Measurements from ENCODE around the gene TMCC3. TPM values are rescaled to one million over a fixed set of nuclear protein-coding genes. Genes with fewer than 3 reads are reported as not detected.
"Not testable (repeated sequence)": the region's sequence is repeated elsewhere in the genome, so short reads cannot be mapped to it uniquely, and the experiment has no call there.

TMCC3 gene
- total RNA-seq, 2 experiments from 2014 or later, result 0.08 to 0.10 TPM

DNA sequence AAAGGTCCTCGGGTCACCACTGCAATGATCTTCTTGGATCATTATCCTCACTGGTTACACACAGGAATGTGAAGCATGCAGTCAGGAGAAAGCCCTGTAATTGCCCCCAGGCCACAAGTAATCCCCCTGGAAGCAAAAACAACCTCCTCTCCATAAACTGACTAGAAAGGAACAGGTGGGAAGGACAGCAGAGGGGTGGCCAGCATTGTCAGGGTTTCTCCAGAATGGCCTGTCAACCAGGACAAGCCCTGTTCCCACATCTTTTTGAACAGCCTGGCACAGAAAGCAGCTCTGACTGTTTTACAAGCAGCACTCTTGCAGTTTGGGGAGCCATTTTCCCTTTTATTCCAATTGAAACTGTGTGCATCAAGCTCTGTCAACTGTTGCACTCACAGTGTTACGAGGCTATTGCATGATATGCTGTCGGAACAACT, 36.1 kb downstream of the TMCC3 start:
- CTCF ChIA-PET, result no interaction called here
- POLR2A ChIA-PET, result interaction anchor here (0.6 kb wide), 1 partner anchor 425 kb away, joined by 6 read pairs; no protein-coding TSS in a partner anchor

DNA sequence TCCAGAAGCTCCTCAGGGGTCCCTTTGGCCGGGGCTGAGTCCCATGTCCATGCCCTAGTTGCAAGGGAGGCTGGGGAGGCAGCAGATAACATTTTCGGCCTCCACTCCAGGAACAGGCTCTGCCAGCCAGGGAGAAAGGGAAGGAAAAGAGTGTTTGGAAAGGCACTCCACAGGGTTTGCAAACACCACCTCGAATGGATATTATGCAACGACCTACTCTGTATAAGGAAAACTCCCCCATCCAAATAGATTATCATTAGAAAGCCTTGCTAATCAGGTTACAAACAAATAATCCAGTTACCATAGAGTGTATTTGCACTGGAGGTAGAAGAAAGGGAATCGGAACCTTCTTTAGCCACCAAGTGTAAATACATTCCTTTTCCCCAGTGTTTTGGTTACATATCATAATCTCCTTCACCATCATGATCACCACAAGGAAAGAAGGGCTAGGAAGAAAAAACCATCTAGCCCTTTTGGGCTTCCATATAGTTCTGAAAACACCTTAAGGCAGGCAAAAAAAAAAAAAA, 40.4 kb downstream of the TMCC3 start:
- ChIA-PET CTCF (no interaction called here), POLR2A (no interaction called here)

DNA sequence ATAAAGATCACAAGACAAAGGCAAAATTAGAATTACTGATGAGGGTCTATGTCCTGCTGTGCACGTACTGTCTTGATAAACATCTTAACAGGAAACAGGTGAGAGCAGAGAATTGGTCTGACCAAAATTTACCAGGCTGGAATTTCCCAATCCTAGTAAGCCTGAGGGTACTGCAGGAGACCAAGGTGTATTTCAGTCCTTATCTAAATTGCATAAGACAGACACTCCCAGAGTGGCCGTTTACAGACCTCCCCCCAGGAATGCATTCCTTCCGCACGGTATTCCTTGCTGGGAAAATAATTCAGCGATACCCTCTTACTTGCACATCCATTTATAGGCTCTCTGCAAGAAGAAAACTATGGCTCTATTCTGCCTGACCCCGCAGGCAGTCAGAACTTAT, 43.5 kb downstream of the TMCC3 start:
- POLR2A ChIA-PET, result not testable (repeated sequence)

DNA sequence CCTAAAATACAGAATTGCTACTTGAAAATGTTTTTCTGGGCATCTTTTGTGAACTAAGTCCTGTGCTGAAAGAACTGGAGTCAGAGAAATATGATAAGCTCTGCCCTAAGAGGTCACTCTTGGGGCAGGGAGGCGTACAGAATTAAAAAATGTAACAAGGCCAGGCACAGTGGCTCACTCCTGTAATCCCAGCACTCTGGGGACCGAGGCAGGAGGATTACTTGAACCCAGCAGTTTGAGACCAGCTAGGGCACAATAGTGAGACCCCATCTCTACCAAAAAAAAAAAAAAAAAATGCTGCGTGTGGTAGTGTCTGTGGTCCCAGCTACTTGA, 46.0 kb downstream of the TMCC3 start:
- ChIA-PET POLR2A (no interaction called here), CTCF (interaction anchor here (0.7 kb wide), 1 partner anchor 247 kb away, joined by 3 read pairs; no protein-coding TSS in a partner anchor)

More for the DNA sequence above, 43.5 kb downstream of the TMCC3 start:
- CTCF ChIA-PET, result not testable (repeated sequence)

DNA sequence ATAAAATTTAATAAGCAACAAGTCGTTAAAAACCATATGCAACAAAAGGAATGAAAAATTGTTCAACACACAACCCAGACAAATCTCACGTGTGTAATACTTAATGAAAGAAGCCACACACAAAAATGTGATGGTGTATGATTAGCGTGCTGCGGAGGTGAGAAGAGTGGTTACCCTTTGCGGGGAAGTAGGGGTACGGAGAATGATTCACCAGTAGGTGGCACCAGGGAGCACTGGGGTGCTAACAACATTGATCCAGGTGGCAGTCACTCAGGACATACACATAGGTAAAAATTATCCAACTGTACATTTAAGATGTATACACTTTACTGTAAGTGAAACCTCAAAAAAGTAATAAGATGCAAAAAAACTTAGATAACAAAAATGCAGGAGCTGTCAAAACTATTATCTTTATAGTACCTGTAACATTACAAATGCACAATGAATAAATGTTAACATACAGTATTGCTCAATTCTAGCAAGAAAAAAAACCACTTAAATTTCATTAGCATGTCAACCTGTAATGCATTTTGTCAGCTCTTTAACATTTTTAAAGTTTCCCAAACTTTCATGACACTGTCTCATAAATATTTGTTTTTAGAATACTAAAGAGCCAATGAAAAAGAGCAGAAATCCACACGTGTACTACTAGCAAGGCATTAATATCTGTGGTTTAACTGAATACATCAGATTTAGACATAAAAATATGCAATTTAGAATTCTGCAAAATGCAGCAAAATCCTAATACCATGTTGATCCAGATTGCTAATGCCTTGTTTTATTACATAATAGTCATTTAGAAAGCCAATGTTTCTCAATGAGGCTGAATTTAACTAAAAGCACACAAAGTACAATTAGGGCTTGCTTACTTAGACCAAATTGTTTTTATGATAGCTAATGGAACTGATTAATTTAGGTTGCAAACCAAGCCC, 46.7 kb downstream of the TMCC3 start:
- CTCF ChIA-PET, result interaction anchor here (0.7 kb wide), 2 partner anchors 247 to 1095 kb away, joined by 3 read pairs; no protein-coding TSS in a partner anchor

DNA sequence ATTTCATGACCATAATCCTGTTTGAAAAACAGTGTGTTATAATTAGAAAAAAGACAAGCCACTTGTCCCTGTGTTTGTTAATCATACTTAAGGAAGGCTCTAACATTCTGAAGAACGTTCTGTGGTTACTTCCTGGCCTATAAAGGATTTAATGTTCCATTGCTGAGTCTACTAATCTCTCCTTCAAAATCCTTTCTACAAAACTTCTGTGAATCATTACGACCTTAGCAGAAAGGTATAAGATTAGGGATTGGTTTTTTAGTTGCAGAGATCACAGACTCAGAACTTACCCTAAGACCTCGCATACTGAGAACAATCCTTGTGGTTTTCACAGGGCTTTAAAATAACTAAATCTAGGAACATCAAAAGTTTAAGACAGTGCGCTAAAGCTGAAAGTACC, 48.3 kb downstream of the TMCC3 start:
- POLR2A ChIA-PET, result no interaction called here
- CTCF ChIA-PET, result no interaction called here

More for the DNA sequence above, 46.7 kb downstream of the TMCC3 start:
- POLR2A ChIA-PET, result no interaction called here

DNA sequence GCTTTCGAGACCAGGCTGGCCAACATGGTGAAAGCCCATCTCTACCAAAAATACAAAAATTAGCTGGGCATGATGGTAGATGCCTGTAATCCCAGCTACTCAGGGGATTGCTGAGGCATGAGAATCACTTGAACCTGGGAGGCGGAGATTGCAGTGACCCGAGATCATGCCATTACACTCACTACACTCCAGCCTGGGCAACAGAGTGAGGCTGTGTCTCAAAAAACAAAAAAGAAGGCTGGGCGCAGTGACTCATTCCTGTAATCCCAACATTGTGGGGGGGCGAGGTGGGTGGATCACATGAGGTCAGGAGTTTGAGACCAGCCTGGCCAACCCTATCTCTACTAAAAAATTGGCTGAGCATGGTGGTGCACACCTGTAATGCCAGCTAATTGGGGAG, 49.0 kb downstream of the TMCC3 start:
- CTCF ChIA-PET, result interaction anchor here (0.6 kb wide), 1 partner anchor 119 kb away, joined by 3 read pairs; no protein-coding TSS in a partner anchor
- POLR2A ChIA-PET, result not testable (repeated sequence)

DNA sequence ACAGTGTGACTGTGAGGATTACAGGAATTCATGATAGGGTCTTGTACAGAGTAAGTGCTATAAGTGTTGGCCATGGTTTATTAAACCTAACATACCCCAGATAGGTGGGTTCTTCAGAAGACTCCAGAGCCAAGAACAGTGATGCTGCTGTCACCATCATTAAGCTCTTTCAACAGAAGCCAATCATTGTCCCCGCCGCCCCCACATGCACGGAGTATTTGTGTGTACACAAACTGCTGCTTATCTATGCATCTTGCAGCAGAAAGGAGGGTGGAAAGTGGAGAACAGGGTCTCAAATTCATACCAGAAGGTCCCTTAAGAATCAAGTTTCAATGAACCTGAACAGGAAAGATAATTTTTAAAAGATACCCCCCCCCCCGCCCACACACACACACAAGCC, 51.2 kb downstream of the TMCC3 start:
- CTCF ChIA-PET, result no interaction called here
- POLR2A ChIA-PET, result no interaction called here

DNA sequence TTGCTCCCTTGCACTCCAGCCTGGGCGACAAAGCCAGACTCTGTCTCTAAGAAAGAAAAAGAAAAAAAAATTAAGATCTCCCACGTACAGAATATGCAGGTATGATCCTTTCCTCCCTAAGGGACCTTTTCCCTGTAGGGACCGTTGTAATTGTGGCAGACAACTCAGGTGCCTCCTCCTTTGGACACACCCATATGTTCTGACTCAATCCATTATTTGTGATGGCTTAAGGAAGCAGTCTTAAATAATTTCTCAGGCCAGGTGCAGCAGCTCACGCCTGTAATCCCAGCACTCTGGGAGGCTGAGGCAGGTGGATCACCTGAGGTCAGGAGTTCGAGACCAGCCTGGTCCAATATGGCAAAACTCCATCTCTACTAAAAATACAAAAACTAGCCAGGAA, 53.1 kb downstream of the TMCC3 start:
- ChIA-PET CTCF (no interaction called here), POLR2A (no interaction called here)

DNA sequence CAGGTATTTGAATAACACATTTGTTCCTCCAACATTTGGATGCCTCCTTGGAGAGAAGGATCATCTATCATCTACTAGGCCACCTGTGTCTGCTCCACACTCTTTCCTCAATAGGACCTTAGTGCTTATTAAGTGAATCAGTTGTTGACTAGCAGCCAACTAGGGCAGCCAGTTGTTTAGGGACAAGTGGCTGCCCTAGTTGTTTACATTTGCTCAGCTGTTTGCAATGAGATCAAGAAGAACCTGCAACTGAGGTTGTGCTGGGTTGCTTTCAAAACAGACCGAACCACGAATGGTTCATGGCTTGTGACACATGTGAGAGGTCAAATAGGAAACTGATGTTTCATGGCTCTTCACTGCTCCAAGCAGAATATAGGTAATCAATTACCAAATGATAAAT, 53.8 kb downstream of the TMCC3 start:
- CTCF ChIA-PET, result no interaction called here
- POLR2A ChIA-PET, result no interaction called here

DNA sequence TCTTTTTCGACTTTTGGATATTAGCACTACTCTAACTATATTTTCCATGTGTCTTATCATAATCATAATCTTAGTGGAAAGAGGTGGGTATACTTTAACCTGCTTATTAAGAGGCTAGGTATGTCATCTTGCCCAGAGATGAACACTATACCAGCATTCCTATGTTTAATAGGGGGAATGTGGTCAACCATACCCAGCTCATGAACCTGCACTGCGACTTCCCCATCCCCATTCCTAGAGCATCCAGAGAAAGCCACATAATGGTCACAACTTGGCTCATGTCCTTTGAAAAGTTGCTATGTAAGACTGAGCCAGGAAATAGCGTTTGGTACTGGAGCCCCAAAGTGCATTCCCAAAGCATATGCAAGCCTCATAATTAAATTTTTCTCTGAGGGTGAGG, 55.2 kb downstream of the TMCC3 start:
- CTCF ChIA-PET, result no interaction called here
- POLR2A ChIA-PET, result no interaction called here

DNA sequence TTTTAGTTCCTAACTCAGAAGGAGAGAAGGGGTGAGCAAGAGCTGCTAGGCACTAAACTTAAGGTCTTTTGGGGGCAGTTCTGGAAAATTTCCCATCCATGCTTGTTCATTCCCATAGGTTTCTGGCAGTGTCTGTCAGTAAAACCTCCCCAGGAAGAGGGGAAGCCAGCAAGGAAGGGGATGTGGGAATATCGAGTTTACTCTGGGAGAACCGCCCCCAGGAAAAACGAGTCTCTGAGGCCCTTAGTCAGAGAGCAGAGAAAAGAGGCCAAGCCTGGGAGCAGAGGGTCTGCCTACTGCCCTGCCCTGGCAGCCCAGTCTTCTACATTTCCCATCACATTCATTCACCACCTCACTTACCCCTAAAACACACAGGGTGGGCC, 55.9 kb downstream of the TMCC3 start:
- POLR2A ChIA-PET, result no interaction called here

DNA sequence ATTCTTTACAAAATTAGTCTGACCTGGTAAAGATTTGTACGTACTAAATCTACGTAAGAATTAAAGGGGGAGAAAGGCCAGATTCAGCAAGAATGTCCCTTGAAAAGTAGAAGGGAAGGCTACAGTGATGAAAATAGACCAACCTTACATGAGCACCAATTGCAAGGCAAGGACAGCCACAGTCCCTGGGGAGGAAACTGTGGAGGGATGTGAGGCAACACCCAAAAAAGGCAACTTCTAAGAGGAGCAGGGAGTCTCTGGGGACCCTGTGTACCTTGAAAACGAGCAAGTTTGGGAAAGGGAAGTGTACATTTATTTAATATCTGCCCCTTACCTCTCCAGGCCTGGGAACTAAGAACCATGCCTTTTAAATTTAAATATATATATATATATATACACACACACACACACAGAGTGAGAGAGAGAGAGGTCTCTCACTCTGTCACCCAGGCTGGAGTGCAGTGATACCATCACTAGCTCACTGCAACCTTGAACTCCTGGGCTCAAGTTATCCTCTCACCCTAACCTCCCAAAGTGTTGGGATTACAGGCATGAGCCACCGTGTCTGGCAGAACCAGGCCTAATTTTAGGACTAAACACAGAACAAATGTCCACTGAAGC, 56.4 kb downstream of the TMCC3 start:
- POLR2A ChIA-PET, result no interaction called here
- CTCF ChIA-PET, result no interaction called here

More for the DNA sequence above, 55.9 kb downstream of the TMCC3 start:
- CTCF ChIA-PET, result no interaction called here

DNA sequence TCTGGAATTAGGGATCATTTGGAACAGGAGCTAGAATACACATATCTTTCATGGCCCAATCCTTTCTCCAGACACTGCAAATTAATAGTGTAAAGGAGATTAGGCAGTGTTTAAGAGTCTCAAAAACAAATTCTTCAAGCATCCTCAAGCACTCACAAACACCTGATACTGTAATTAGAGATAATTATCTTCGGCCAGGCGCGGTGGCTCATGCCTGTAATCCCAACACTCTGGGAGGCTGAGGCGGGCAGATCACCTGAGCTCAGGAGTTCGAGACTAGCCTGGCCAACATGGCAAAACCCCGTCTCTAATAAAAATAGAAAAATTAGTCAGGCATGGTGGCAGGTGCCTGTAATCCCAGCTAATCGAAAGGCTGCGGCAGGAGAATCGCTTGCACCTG, 57.6 kb downstream of the TMCC3 start:
- POLR2A ChIA-PET, CTCF ChIA-PET: not testable (repeated sequence)

DNA sequence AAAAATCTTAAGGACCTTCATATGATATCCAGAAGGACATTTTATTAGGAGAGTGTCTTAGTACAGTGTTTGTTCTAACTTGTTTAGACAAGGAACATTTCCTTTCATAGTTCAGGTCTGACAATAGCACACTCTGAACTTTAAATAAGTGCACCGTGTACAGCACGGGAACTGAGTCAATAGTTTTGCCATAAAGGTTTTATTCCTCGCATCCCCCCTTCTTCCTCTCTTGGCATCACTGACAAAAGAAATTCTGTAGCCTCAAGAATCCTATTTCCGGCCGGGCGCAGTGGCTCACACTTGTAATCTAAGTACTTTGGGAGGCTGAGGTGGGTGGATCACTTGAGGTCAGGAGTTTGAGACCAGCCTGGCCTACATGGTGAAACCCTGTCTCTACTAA, 58.3 kb downstream of the TMCC3 start:
- ChIA-PET CTCF (no interaction called here), POLR2A (no interaction called here)

DNA sequence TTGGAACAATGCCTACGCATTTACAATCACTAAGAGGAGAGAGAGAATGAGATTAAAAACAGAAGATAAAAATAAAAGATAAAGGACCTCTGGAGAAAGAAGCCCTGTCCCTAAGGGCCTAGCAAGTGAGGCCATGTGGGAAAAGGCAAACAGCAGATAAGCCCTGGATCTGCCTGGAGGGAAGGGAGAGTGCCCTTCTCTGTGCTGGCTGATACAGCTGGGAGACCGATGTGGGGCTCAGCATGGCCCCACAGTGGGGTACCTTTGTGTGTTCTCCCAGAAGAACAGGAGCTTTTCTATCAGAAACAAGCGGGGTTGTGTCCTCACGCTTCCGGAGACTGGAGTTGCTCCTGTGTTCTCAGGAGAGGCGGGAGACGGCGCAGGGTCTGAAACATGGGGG, 59.9 kb downstream of the TMCC3 start:
- POLR2A ChIA-PET, result no interaction called here
- CTCF ChIA-PET, result no interaction called here

DNA sequence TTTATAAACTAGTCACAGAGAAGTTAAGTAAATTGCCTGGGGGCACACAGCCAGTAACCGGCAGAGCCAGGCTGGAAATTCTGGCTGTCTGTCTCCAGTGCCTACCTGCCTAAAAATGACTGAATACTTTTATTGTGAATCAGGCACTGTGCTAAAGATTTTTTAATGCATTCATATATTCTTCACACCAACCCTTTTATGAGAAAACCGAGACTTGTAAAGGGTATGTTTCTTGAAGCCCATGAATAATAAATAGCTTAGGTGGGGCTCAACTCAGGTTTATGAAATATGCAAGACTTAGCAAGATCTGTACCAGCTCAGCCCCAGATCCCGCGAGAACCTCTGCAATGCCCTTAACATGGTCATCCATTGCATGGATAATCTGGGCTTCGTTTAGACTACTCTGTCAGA, 60.8 kb downstream of the TMCC3 start:
- CTCF ChIA-PET, result no interaction called here
- POLR2A ChIA-PET, result no interaction called here

DNA sequence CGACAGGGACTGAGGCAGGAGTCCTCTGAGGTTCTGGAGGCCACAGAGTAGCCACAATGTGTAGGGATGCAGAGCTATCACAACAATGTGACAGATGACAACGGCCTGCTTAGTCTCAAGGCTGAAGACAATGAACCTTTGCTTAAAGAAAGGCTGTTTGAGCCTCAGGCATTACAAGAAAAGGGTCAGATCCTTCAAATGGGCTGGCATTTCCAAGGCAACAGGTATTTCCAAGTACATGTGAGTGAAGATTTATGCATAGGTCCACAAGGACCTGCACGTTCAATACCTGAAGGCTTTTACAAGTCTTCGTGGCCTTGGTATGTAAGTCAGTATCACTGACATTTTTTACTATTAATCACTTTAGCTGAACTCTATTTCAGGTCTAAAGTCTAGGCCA, 62.0 kb downstream of the TMCC3 start:
- ChIA-PET CTCF (no interaction called here), POLR2A (no interaction called here)

DNA sequence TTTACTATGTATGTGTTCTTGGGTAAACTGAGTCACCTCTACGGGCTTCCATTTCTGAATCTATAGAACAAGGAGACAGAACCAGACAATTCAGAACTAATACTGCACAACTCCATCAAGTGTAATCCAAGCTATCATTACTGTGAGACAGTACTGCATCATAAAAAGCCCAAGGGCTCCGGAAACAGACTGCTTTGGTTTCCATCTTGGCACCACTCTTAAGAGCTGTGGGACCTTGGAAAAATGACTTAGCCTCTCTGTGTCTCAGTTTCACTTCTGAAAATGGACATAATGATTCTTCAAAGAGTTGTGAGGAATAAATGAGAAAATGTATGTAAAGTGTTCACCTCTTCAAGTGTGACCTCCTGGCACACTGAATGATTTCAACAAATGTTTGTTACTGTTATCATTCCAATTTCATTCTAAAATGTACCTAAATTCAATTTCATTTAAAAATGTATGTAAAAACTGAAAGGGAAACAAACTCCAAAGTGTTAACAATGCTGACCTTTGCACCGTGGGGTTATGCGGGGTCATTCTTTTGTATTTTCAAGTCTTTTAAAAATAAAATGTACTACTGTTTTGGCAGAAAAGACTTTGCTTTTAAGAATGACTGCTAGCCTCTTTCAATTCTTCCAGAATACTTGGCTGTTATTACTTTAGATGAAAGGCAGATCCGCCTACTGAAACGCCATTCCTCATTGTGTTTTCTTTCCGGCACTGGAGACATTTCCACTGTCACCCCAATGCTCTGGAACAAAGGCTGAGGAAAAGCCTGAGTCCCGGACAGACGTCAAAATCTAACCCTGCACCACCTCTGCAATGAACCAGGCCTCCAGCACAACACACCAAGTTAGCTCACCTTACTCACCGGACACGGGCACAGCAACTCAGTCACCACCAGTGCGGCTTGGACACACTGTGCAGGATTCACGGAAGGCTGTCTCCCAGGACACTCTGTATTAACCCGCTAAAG, 62.8 kb downstream of the TMCC3 start:
- POLR2A ChIA-PET, result no interaction called here
- CTCF ChIA-PET, result interaction anchor here (0.6 kb wide), 1 partner anchor 12 kb away, joined by 3 read pairs; no protein-coding TSS in a partner anchor

DNA sequence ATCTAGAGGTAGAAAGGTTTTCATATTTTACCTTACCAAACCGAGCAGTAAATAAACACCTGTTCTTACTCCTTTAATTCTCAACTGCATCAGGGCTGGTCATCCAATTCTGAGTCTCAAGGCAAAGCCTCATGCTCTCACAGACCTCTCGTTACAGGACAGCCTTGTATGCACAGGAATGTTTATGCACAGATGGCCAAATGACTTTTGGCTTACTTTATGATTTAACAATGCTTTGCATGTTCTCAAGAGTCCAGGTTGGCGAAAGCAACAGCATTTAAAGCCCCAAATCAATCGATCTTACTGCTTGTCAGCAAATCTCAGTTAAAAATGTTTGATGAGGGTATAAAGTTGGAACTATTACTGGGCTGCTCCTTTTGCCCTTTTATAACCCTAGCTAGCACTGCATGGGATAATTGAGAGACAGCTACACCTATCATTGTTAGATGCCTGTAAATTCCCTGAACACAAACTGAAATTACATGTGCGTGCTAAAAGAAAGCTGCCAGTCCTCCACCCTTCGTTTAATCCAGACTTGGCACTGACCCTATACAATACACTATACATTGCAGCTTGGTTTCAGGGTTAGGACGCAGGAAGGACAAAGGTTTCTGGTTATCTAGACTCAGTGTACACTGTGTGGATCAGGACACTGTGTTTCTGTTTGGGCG, 63.6 kb downstream of the TMCC3 start:
- CTCF ChIA-PET, result no interaction called here

More for the DNA sequence above, 63.6 kb downstream of the TMCC3 start:
- POLR2A ChIA-PET, result no interaction called here

Data from activated CD8-positive, alpha-beta memory T cell treated with anti-CD3 and anti-CD28 coated beads for 36 hours (primary cell).